ENCODE data around the gene MACROH2A1.

Gene MACROH2A1

DNA sequence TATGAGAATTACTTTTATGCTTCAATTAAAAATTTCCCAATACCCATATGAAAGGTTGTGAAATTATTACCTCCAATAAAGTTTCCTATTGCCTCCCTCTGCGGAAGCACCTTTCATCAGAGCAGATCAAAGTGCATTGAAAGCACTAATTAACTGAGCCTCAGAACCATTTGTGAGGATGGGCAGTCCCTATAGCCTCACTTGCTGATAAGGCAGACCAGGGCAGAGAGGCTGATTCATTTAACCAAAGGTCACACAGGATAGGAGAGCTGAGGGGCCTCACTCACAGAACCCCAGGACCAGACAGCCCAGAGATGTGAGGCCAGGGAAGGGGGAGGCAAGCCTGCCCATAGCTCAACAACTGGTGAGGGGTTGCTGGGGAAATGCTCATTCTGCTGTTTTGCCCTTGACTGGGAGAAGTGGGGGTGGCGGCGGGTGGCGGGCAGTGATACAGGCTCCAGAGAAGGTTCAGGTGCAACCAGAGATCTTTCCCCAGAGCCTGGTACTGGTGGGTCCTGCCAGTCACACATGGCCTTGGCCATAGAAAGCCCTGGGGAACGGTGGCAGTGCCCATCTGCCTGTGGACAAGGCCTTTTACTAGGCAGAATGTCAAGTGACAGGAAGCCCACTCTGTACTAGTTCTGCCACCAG, 57.9 kb downstream of the MACROH2A1 start:
- TF ChIP-seq, protein P1, sequence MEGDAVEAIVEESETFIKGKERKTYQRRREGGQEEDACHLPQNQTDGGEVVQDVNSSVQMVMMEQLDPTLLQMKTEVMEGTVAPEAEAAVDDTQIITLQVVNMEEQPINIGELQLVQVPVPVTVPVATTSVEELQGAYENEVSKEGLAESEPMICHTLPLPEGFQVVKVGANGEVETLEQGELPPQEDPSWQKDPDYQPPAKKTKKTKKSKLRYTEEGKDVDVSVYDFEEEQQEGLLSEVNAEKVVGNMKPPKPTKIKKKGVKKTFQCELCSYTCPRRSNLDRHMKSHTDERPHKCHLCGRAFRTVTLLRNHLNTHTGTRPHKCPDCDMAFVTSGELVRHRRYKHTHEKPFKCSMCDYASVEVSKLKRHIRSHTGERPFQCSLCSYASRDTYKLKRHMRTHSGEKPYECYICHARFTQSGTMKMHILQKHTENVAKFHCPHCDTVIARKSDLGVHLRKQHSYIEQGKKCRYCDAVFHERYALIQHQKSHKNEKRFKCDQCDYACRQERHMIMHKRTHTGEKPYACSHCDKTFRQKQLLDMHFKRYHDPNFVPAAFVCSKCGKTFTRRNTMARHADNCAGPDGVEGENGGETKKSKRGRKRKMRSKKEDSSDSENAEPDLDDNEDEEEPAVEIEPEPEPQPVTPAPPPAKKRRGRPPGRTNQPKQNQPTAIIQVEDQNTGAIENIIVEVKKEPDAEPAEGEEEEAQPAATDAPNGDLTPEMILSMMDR (IDR thresholded peaks at IDR 0.05; ENCODE audit: insufficient read depth, low read length): no peak
- TF ChIP-seq GABPA (IDR thresholded peaks at IDR 0.05; ENCODE audit: low read depth): no peak
- no peak for TF ChIP-seq POLR2AphosphoS5 (IDR thresholded peaks at IDR 0.05; ENCODE audit: low read depth)
- TF ChIP-seq, protein P2, sequence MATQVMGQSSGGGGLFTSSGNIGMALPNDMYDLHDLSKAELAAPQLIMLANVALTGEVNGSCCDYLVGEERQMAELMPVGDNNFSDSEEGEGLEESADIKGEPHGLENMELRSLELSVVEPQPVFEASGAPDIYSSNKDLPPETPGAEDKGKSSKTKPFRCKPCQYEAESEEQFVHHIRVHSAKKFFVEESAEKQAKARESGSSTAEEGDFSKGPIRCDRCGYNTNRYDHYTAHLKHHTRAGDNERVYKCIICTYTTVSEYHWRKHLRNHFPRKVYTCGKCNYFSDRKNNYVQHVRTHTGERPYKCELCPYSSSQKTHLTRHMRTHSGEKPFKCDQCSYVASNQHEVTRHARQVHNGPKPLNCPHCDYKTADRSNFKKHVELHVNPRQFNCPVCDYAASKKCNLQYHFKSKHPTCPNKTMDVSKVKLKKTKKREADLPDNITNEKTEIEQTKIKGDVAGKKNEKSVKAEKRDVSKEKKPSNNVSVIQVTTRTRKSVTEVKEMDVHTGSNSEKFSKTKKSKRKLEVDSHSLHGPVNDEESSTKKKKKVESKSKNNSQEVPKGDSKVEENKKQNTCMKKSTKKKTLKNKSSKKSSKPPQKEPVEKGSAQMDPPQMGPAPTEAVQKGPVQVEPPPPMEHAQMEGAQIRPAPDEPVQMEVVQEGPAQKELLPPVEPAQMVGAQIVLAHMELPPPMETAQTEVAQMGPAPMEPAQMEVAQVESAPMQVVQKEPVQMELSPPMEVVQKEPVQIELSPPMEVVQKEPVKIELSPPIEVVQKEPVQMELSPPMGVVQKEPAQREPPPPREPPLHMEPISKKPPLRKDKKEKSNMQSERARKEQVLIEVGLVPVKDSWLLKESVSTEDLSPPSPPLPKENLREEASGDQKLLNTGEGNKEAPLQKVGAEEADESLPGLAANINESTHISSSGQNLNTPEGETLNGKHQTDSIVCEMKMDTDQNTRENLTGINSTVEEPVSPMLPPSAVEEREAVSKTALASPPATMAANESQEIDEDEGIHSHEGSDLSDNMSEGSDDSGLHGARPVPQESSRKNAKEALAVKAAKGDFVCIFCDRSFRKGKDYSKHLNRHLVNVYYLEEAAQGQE (IDR thresholded peaks at IDR 0.05; ENCODE audit: insufficient replicate concordance, low read depth): no peak
- TF ChIP-seq SPI1 (IDR thresholded peaks at IDR 0.05; ENCODE audit: borderline replicate concordance, low read depth): no peak

DNA sequence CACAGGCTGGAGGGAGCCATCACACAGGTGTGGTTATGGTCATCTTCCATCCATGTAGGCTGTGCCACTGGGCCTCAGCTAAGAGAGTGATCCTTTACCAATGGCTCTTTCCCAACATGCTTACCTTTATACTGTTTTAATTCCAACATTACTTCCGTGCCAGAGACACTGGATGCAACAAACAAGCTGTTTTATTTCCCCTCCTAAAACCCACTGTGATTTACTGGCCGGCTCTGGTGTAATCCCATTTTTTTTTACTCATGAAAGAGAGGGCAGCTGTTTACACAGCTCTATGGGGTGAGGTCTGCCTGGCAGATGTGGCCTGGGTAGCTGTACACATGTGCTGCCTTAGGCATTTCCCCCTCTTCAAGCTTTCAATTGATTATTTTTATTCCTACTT, 58.5 kb downstream of the MACROH2A1 start:
- TF ChIP-seq, protein P1 (IDR thresholded peaks at IDR 0.05; ENCODE audit: insufficient read depth, low read length): no peak
- TF ChIP-seq, protein P2 (IDR thresholded peaks at IDR 0.05; ENCODE audit: insufficient replicate concordance, low read depth): no peak
- no peak for TF ChIP-seq POLR2AphosphoS5 (IDR thresholded peaks at IDR 0.05; ENCODE audit: low read depth)
- TF ChIP-seq GABPA (IDR thresholded peaks at IDR 0.05; ENCODE audit: low read depth): no peak
- no peak for TF ChIP-seq SPI1 (IDR thresholded peaks at IDR 0.05; ENCODE audit: borderline replicate concordance, low read depth)
- H3K4me3 ChIP-seq (replicated peaks; ENCODE audit: insufficient read depth, low read length): no peak overlapping the region
- H3K27me3 ChIP-seq (ENCODE audit: insufficient read depth, poor library complexity, severe bottlenecking): no peaks in the 10 kb centered on the region
- no peak overlapping the region for H3K27ac ChIP-seq (replicated peaks)
- DNase-seq (ENCODE audit: low read depth in 1 of 2, low spot score in 1 of 2): no peak

More for the DNA sequence above, 57.9 kb downstream of the MACROH2A1 start:
- DNase-seq (ENCODE audit: low read depth in 1 of 2, low spot score in 1 of 2): no peak
- Histone ChIP-seq H3K27ac (replicated peaks) (no peak overlapping the region), H3K4me3 (replicated peaks; ENCODE audit: insufficient read depth, low read length) (no peak overlapping the region), H3K27me3 (ENCODE audit: insufficient read depth, poor library complexity, severe bottlenecking) (no peaks in the 10 kb centered on the region)

DNA sequence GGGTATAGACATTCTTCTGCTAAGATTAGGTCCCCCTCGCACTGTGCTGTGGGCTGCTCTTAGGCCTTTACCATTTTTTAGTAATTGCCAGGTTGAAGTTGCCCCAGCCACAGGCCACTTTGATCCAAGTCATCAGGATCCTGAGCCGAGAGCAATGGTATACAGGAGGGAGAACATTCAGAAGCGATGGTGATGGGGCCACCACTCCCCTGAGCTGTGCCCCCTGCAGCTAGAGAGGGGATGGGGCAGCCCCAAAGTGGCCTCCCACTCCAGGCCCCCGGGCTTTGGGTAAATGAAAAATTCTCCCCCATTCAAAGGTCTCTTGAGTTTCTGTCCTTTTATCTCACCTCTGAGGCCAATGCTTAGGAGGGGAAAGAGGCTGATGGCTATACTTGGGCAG, 59.4 kb downstream of the MACROH2A1 start:
- Histone ChIP-seq H3K27me3 (ENCODE audit: insufficient read depth, poor library complexity, severe bottlenecking) (no peaks in the 10 kb centered on the region), H3K4me3 (replicated peaks; ENCODE audit: insufficient read depth, low read length) (no peak overlapping the region), H3K27ac (replicated peaks) (no peak overlapping the region)
- no peak for DNase-seq (ENCODE audit: low read depth in 1 of 2, low spot score in 1 of 2)
- TF ChIP-seq, protein P1 (IDR thresholded peaks at IDR 0.05; ENCODE audit: insufficient read depth, low read length): no peak
- TF ChIP-seq GABPA (IDR thresholded peaks at IDR 0.05; ENCODE audit: low read depth) (no peak), SPI1 (IDR thresholded peaks at IDR 0.05; ENCODE audit: borderline replicate concordance, low read depth) (no peak), POLR2AphosphoS5 (IDR thresholded peaks at IDR 0.05; ENCODE audit: low read depth) (no peak)
- TF ChIP-seq, protein P2 (IDR thresholded peaks at IDR 0.05; ENCODE audit: insufficient replicate concordance, low read depth): no peak
